Aortic smooth muscle cell (primary cell): Measurements from ENCODE around the gene SKIL. TPM values are rescaled to one million over a fixed set of nuclear protein-coding genes. Genes with fewer than 3 reads are reported as not detected.

Source experiments
- total RNA-seq: library from RNA; depleted of rRNA; stranded (reverse); fragments of >200 nt; gene quantifications from 2 replicates; pipeline ENCODE4 v1.2.3, GENCODE V29; 2014

SKIL gene, protein sequence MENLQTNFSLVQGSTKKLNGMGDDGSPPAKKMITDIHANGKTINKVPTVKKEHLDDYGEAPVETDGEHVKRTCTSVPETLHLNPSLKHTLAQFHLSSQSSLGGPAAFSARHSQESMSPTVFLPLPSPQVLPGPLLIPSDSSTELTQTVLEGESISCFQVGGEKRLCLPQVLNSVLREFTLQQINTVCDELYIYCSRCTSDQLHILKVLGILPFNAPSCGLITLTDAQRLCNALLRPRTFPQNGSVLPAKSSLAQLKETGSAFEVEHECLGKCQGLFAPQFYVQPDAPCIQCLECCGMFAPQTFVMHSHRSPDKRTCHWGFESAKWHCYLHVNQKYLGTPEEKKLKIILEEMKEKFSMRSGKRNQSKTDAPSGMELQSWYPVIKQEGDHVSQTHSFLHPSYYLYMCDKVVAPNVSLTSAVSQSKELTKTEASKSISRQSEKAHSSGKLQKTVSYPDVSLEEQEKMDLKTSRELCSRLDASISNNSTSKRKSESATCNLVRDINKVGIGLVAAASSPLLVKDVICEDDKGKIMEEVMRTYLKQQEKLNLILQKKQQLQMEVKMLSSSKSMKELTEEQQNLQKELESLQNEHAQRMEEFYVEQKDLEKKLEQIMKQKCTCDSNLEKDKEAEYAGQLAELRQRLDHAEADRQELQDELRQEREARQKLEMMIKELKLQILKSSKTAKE
- total RNA-seq, result 40.0 and 46.5 TPM in 2 replicates

DNA sequence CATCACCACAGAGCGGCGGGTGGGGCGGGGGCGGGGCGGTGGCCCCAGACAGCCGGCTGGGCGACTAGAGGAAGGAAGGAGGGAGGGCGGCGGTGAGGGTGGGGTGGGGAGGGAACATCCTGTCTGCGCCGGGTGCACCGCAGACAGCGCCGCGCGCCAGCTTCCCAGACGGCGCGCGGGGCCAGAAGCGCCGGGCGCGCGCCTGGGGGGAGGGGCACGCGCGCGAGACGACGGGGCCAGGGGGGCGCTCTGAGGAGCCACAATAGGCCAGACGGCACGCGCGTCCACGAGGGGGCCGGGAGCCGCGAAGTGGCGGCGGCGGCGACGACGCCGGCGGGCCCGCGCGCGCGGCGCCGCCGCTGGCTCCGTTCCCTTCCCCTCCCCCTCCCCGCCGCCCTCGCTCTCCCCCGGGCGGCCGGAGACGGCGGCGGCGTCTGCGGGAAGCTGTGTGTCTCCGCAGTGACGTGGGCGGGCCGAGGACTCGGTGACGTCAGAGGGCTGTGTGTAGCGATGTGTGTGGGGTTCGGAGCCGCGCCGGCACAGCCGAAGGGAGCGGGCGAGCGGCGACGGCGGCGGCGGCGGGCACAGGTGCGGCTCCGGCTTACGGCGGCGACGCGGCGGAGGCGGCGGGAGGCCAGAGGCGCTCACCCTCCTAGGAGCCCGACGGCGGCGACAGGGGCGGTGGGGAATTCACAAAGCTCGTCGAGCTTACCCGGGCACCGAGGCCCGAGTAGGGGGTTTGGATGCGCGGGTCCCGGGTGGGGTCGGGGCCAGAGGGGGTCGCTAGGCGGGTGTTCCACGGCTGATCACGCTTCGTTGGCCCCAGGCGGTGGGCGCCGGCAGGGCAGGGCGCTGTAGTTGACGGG is at the start of gene SKIL:
TSS of gene SKIL (plus strand) at position 540 of the 866 bp plus-strand sequence. CDS start 2,617 bp downstream, outside the sequence.

DNA sequence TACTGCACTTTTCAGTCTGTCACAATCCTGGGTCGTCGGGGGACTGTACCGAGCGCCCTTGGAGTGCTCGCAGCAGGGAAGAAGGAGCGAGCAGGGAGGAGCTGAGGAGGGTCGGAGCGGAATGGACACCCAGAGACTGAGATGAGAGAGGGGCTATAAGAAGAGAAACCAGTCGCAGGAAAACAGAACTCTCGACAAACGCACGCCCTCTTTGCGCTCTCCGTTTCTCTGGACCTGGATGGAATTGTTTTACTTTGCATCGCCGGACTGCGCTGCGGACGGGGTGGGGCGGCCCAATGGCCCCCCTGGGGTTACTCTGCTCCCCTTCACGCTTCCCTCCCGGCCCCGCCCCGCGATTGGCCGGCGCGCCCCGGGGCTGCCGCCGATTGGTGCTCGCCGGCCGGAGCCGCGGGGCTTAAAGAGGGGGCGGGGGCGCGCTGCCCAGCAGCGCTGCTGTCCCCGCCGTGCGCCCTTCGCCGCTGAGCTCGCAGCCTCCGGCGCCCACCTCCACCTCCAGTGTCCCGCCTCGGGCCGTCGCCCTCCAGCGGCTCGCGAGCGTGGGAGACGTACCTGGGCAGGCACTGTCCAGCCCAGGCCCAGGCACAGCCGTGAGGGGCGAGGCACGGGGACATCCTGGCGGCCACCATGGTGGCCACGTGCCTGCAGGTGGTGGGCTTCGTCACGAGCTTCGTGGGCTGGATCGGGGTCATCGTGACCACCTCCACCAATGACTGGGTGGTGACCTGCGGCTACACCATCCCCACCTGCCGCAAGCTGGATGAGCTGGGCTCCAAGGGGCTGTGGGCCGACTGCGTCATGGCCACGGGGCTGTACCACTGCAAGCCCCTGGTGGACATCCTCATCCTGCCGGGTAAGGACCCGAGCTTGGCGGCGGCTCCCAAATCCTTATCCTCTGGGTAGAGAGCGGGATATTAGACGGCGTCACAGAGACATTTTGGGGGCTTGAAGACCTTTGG is 61.2 kb downstream of the SKIL start, which contains the start of gene CLDN11:
TSS of gene CLDN11 (plus strand) at position 447 of the 977 bp plus-strand sequence. CDS start at position 646, 199 bp downstream.

Other genes with a start within 250 kb of the SKIL start
- gene PHC3, start 176.0 kb upstream of the SKIL start, total RNA-seq, result 18.0 and 26.7 TPM in 2 replicates
- gene PRKCI, start 135.3 kb upstream of the SKIL start, total RNA-seq, result 30.9 and 37.9 TPM in 2 replicates
- 3.3 and 30.1 TPM in 2 replicates for gene CLDN11, start 61.2 kb downstream of the SKIL start, total RNA-seq
- gene SLC7A14, start 228.4 kb downstream of the SKIL start, total RNA-seq, result under 0.01 and 0.19 TPM in 2 replicates